ENCODE results near the gene CCDC81. TPM values are rescaled to one million over a fixed set of nuclear protein-coding genes. Genes with fewer than 3 reads are reported as not detected.
A peak's percentile ranks its signal among the peaks of the same experiment; 100 is the strongest.
"Not testable (repeated sequence)": the region's sequence is repeated elsewhere in the genome, so short reads cannot be mapped to it uniquely, and the experiment has no call there.

CCDC81 gene
- 1 to 10 TPM in 1 of 2 experiments, under 1 TPM in 1; 0.90 to 1.5 TPM for total RNA-seq
- polyA plus RNA-seq = under 1 TPM in 1 of 2 donors, not detected in 1; 0.20 TPM

- H3K9me3 ChIP-seq (ENCODE audit: control insufficient read depth in 1 of 2, low read length in 2 of 2) = no peaks in the 10 kb centered on the region
- Mint-ChIP-seq H3K4me1 (no peaks in the 10 kb centered on the region), H3K36me3 (peaks cover 0 to 5% of the 10 kb centered on the region in 2 donors), H3K9me3 (peaks cover 0 to 6% (median under 1%) of the 10 kb centered on the region in 8 donors), H3K4me3 (no peak within 1 kb of the TSS), H3K27ac (no peak within 1 kb of the TSS), H3K27me3 (peaks cover 0 to 8% of the 10 kb centered on the region in 2 donors)
- no peaks in the 10 kb centered on the region for H3K4me1 ChIP-seq (ENCODE audit: insufficient read depth, low read length)
- H3K36me3 ChIP-seq (ENCODE audit: insufficient read depth, low read length) = no peaks in the 10 kb centered on the region
- no peaks in the 10 kb centered on the region for H3K27me3 ChIP-seq (ENCODE audit: insufficient read depth, low read length)
- ChIA-PET POLR2A (ENCODE audit: partially characterized antibody) (no interaction called here), CTCF (ENCODE audit: partially characterized antibody) (no interaction called here)
- intact Hi-C loops (cut with micrococcal nuclease) = no loop called here
- H3K4me3 ChIP-seq (ENCODE audit: low read length in 2 of 2) = no peak within 1 kb of the TSS
- DNase-seq = no peak
- H3K27ac ChIP-seq (ENCODE audit: low read depth, low read length) = no peak within 1 kb of the TSS
Observed at GRCh38 chr11:86374586-86374985, at the start of gene CCDC81. CCDC81 (plus strand) TSS chr11:86374887; CDS start chr11:86375164, 277 bp downstream.

- DNase-seq = no peak
- CTCF ChIA-PET (ENCODE audit: partially characterized antibody) = interaction anchor here (1.3 kb wide), 1 partner anchor 10 kb away, joined by 3 read pairs; no protein-coding TSS in a partner anchor
- H3K4me1 ChIP-seq (ENCODE audit: insufficient read depth, low read length) = no peaks in the 10 kb centered on the region
- H3K36me3 Mint-ChIP-seq = peaks cover 63 to 69% of the 10 kb centered on the region in 2 donors
- H3K9me3 ChIP-seq (ENCODE audit: control insufficient read depth in 1 of 2, low read length in 2 of 2) = no peaks in the 10 kb centered on the region
- H3K4me3 ChIP-seq (ENCODE audit: low read length in 2 of 2) = no peak overlapping the region
- peaks cover 17% of the 10 kb centered on the region for H3K36me3 ChIP-seq (ENCODE audit: insufficient read depth, low read length)
- H3K27me3 Mint-ChIP-seq = no peaks in the 10 kb centered on the region
- H3K9me3 Mint-ChIP-seq = peaks cover 0 to 5% (median 0%) of the 10 kb centered on the region in 8 donors
- intact Hi-C loops (cut with micrococcal nuclease) = no loop called here
- no peaks in the 10 kb centered on the region for H3K27me3 ChIP-seq (ENCODE audit: insufficient read depth, low read length)
- H3K4me1 Mint-ChIP-seq = peaks cover 0 to 6% (median 3%) of the 10 kb centered on the region in 4 donors
- peak overlapping the region in 2 of 7 donors; percentile 24 to 74 for H3K27ac Mint-ChIP-seq
- H3K27ac ChIP-seq (ENCODE audit: low read depth, low read length) = no peak overlapping the region
- POLR2A ChIA-PET (ENCODE audit: partially characterized antibody) = no interaction called here
- H3K4me3 Mint-ChIP-seq = no peak overlapping the region
Observed at GRCh38 chr11:86335131-86335767, 39.4 kb upstream of the CCDC81 start.

GRCh38 chr11:86337227-86337626 lies 37.5 kb upstream of the CCDC81 start:
- POLR2A ChIA-PET (ENCODE audit: partially characterized antibody) = no interaction called here
- Histone ChIP-seq H3K27ac (ENCODE audit: low read depth, low read length) (no peak overlapping the region), H3K4me3 (ENCODE audit: low read length in 2 of 2) (no peak overlapping the region), H3K36me3 (ENCODE audit: insufficient read depth, low read length) (peaks cover 17% of the 10 kb centered on the region), H3K4me1 (ENCODE audit: insufficient read depth, low read length) (no peaks in the 10 kb centered on the region), H3K9me3 (ENCODE audit: control insufficient read depth in 1 of 2, low read length in 2 of 2) (no peaks in the 10 kb centered on the region), H3K27me3 (ENCODE audit: insufficient read depth, low read length) (no peaks in the 10 kb centered on the region)
- intact Hi-C loops (cut with micrococcal nuclease) = no loop called here
- CTCF ChIA-PET (ENCODE audit: partially characterized antibody) = no interaction called here
- Mint-ChIP-seq H3K36me3 (peaks cover 67 to 71% of the 10 kb centered on the region in 2 donors), H3K27me3 (no peaks in the 10 kb centered on the region), H3K4me1 (peaks cover under 1 to 10% (median 7%) of the 10 kb centered on the region in 4 donors), H3K27ac (no peak overlapping the region), H3K4me3 (no peak overlapping the region), H3K9me3 (peaks cover 0 to 5% (median 0%) of the 10 kb centered on the region in 8 donors)
- no peak for DNase-seq

- peaks cover 48 to 58% of the 10 kb centered on the region in 2 donors for H3K36me3 Mint-ChIP-seq
- H3K4me3 ChIP-seq (ENCODE audit: low read length in 2 of 2) = no peak overlapping the region
- H3K27me3 ChIP-seq (ENCODE audit: insufficient read depth, low read length) = no peaks in the 10 kb centered on the region
- H3K27me3 Mint-ChIP-seq = no peaks in the 10 kb centered on the region
- no peak overlapping the region for H3K27ac Mint-ChIP-seq
- H3K9me3 ChIP-seq (ENCODE audit: control insufficient read depth in 1 of 2, low read length in 2 of 2) = no peaks in the 10 kb centered on the region
- H3K4me1 Mint-ChIP-seq = peaks cover 6 to 18% (median 13%) of the 10 kb centered on the region in 4 donors
- no peak for DNase-seq
- intact Hi-C loops (cut with micrococcal nuclease) = no loop called here
- H3K4me1 ChIP-seq (ENCODE audit: insufficient read depth, low read length) = no peaks in the 10 kb centered on the region
- H3K27ac ChIP-seq (ENCODE audit: low read depth, low read length) = no peak overlapping the region
- ChIA-PET CTCF (ENCODE audit: partially characterized antibody) (interaction anchor here (0.6 kb wide), 1 partner anchor 435 kb away, joined by 3 read pairs; no protein-coding TSS in a partner anchor), POLR2A (ENCODE audit: partially characterized antibody) (no interaction called here)
- H3K9me3 Mint-ChIP-seq = peaks cover 0 to 5% (median 0%) of the 10 kb centered on the region in 8 donors
- H3K36me3 ChIP-seq (ENCODE audit: insufficient read depth, low read length) = peaks cover 15% of the 10 kb centered on the region
- H3K4me3 Mint-ChIP-seq = no peak overlapping the region
Observed at GRCh38 chr11:86341382-86341781, 33.3 kb upstream of the CCDC81 start.

GRCh38 chr11:86346513-86346912 lies 28.2 kb upstream of the CCDC81 start:
- intact Hi-C loops (cut with micrococcal nuclease) = no loop called here
- ChIA-PET CTCF (ENCODE audit: partially characterized antibody) (no interaction called here), POLR2A (ENCODE audit: partially characterized antibody) (no interaction called here)
- peaks cover 21 to 30% of the 10 kb centered on the region in 2 donors for H3K36me3 Mint-ChIP-seq
- no peaks in the 10 kb centered on the region for H3K4me1 ChIP-seq (ENCODE audit: insufficient read depth, low read length)
- no peak overlapping the region for H3K4me3 ChIP-seq (ENCODE audit: low read length in 2 of 2)
- no peaks in the 10 kb centered on the region for H3K27me3 Mint-ChIP-seq
- peaks cover 0 to 2% (median 0%) of the 10 kb centered on the region in 8 donors for H3K9me3 Mint-ChIP-seq
- no peaks in the 10 kb centered on the region for H3K9me3 ChIP-seq (ENCODE audit: control insufficient read depth in 1 of 2, low read length in 2 of 2)
- no peak overlapping the region for H3K4me3 Mint-ChIP-seq
- no peaks in the 10 kb centered on the region for H3K27me3 ChIP-seq (ENCODE audit: insufficient read depth, low read length)
- no peak overlapping the region for H3K27ac ChIP-seq (ENCODE audit: low read depth, low read length)
- peaks cover 6 to 17% (median 11%) of the 10 kb centered on the region in 4 donors for H3K4me1 Mint-ChIP-seq
- H3K27ac Mint-ChIP-seq = no peak overlapping the region
- no peak for DNase-seq
- H3K36me3 ChIP-seq (ENCODE audit: insufficient read depth, low read length) = peaks cover 6% of the 10 kb centered on the region

GRCh38 chr11:86355256-86355655 lies 19.4 kb upstream of the CCDC81 start:
- Mint-ChIP-seq H3K36me3 (peaks cover 0 to 5% of the 10 kb centered on the region in 2 donors), H3K27ac (no peak overlapping the region), H3K4me3 (no peak overlapping the region), H3K27me3 (no peaks in the 10 kb centered on the region), H3K9me3 (peaks cover 0 to 2% (median 0%) of the 10 kb centered on the region in 8 donors), H3K4me1 (no peaks in the 10 kb centered on the region)
- no peaks in the 10 kb centered on the region for H3K36me3 ChIP-seq (ENCODE audit: insufficient read depth, low read length)
- ChIA-PET POLR2A (ENCODE audit: partially characterized antibody) (no interaction called here), CTCF (ENCODE audit: partially characterized antibody) (no interaction called here)
- intact Hi-C loops (cut with micrococcal nuclease) = no loop called here
- H3K27ac ChIP-seq (ENCODE audit: low read depth, low read length) = no peak overlapping the region
- no peaks in the 10 kb centered on the region for H3K9me3 ChIP-seq (ENCODE audit: control insufficient read depth in 1 of 2, low read length in 2 of 2)
- DNase-seq = no peak
- no peaks in the 10 kb centered on the region for H3K27me3 ChIP-seq (ENCODE audit: insufficient read depth, low read length)
- no peak overlapping the region for H3K4me3 ChIP-seq (ENCODE audit: low read length in 2 of 2)
- H3K4me1 ChIP-seq (ENCODE audit: insufficient read depth, low read length) = no peaks in the 10 kb centered on the region

- H3K4me1 ChIP-seq (ENCODE audit: insufficient read depth, low read length); H3K27me3 Mint-ChIP-seq; H3K9me3 ChIP-seq (ENCODE audit: control insufficient read depth in 1 of 2, low read length in 2 of 2); H3K27ac Mint-ChIP-seq; H3K36me3 ChIP-seq (ENCODE audit: insufficient read depth, low read length); intact Hi-C loops (cut with micrococcal nuclease); H3K27me3 ChIP-seq (ENCODE audit: insufficient read depth, low read length); H3K4me3 ChIP-seq (ENCODE audit: low read length in 2 of 2); H3K4me1 Mint-ChIP-seq; DNase-seq; H3K9me3 Mint-ChIP-seq; POLR2A ChIA-PET (ENCODE audit: partially characterized antibody); H3K4me3 Mint-ChIP-seq; H3K27ac ChIP-seq (ENCODE audit: low read depth, low read length); CTCF ChIA-PET (ENCODE audit: partially characterized antibody): not testable (repeated sequence)
- peaks cover 0 to 12% of the 10 kb centered on the region in 2 donors for H3K36me3 Mint-ChIP-seq
Observed at GRCh38 chr11:86357412-86357811, 17.3 kb upstream of the CCDC81 start.
